Stomach (tissue), 9 donors: Measurements from ENCODE around the gene PCDH9. TPM values are rescaled to one million over a fixed set of nuclear protein-coding genes. Genes with fewer than 3 reads are reported as not detected.

Experiments used
- DNase-seq, 2 donors: peaks; one replicate each; pipeline versions ENCODE4 v3.0.0 to v3.0.0-alpha.2; 2013 to 2019
- H3K27ac ChIP-seq, 5 donors: fragments of 200-600 bp in 4 of 5; sonication (generic) in 4 of 5; one replicate each; pipeline ENCODE4 v1.5.1; 2013 to 2019; ENCODE audit warnings: mild to moderate bottlenecking in 1 of 5, moderate library complexity in 1 of 5
- H3K27me3 ChIP-seq, 3 donors: fragments of 200-600 bp; sonication (generic); one replicate each; pipeline ENCODE4 v1.5.1; 2017 to 2019; ENCODE audit warnings: mixed run types in 1 of 3
- H3K36me3 ChIP-seq, 4 donors: fragments of 200-600 bp; sonication (generic); 1 replicate in 3 of 4; 2 replicates in 1 of 4; pipeline ENCODE4 v1.5.1; 2016 to 2019
- H3K4me1 ChIP-seq, 4 donors: fragments of 200-600 bp; sonication (generic); one replicate each; pipeline ENCODE4 v1.5.1; 2016 to 2019
- H3K4me3 ChIP-seq, 4 donors: fragments of 200-600 bp; sonication (generic) in 3 of 4; one replicate each; pipeline ENCODE4 v1.5.1; 2016 to 2019; ENCODE audit warnings: mild to moderate bottlenecking in 1 of 4
- H3K9me3 ChIP-seq, 4 donors: fragments of 200-600 bp; sonication (generic); one replicate each; pipeline ENCODE4 v1.5.1; 2016 to 2019
- CTCF ChIP-seq, 7 experiments: fragments of 450-650 bp in 4 of 7; fragments of 200-600 bp in 3 of 7; sonication (generic) in 3 of 7; IDR thresholded peaks; one replicate each; pipeline ENCODE4 v1.5.1; 2016 to 2019; ENCODE audit warnings: antibody characterized with exemption in 7 of 7, control low read depth in 2 of 7, mild to moderate bottlenecking in 1 of 7
- EP300 ChIP-seq: sonication (generic); formaldehyde crosslinking; IDR thresholded peaks from one replicate; pipeline ENCODE4 v1.6.1; 2017; ENCODE audit warnings: antibody characterized with exemption
- POLR2A ChIP-seq, 4 donors: fragments of 450-650 bp; IDR thresholded peaks; one replicate each; pipeline ENCODE4 v1.6.1; 2016; ENCODE audit warnings: antibody characterized with exemption in 4 of 4, control low read depth in 2 of 4, mild to moderate bottlenecking in 1 of 4, moderate library complexity in 1 of 4
- POLR2AphosphoS5 ChIP-seq, 3 donors: sonication (generic); formaldehyde crosslinking; IDR thresholded peaks; one replicate each; pipeline ENCODE4 v1.6.1; 2016; ENCODE audit warnings: antibody characterized with exemption in 3 of 3
- WGBS, 5 donors: extraction: QIAGEN DNeasy Blood & Tissue Kit in 3 of 5; methylation state at CpG; one replicate each; pipeline versions ENCODE4 v1.1.5 to v1.1.7; 2013 to 2018; 5-methylcytosine and 5-hydroxymethylcytosine counted together
- intact Hi-C: fragments of 100-400 bp; cut with DNase I; formaldehyde crosslinking; loops from one replicate; pipeline ENCODE4 v1.15.1; 2023; ENCODE audit warnings: low total_unique reads
- polyA plus RNA-seq, 3 donors: library from polyadenylated mRNA; stranded (reverse); fragments of 200-250 nt; gene quantifications; one replicate each; pipeline ENCODE4 v1.2.3, GENCODE V29; 2013
- total RNA-seq, 5 donors: library from RNA; depleted of rRNA; stranded (reverse); fragments of >200 nt; gene quantifications; one replicate each; pipeline versions ENCODE4 v1.1.0 to v1.2.3, GENCODE V29; 2014 to 2016
- donor health status: healthy with polysubstance abuse.
- donor health status: Bipolar disorder and iron deficiency.
- donor health status: healthy.

The PCDH9 gene
- total and polyA plus RNA-seq, 8 donors, result 0.40 to 36.2 (median 3.7) TPM

GRCh38 chr13:66639044-66639443, 591.1 kb downstream of the PCDH9 start:
- Histone ChIP-seq H3K4me3 (no peak overlapping the region), H3K27ac (no peak overlapping the region), H3K4me1 (no peaks in the 10 kb centered on the region), H3K9me3 (no peaks in the 10 kb centered on the region), H3K27me3 (no peaks in the 10 kb centered on the region), H3K36me3 (no peaks in the 10 kb centered on the region)
- no peak for TF ChIP-seq CTCF (IDR thresholded peaks at IDR 0.05)
- no peak for TF ChIP-seq POLR2A (IDR thresholded peaks at IDR 0.05)
- no peak for TF ChIP-seq POLR2AphosphoS5 (IDR thresholded peaks at IDR 0.05)
- TF ChIP-seq EP300, result no peak
- DNase-seq, result no peak
- intact Hi-C loops, result no loop called here
- WGBS, 5 donors, result 86 to 95% (median 88%) methylated on average over 1 of the region's 1 CpG

- Histone ChIP-seq H3K4me3 (no peak overlapping the region), H3K36me3 (no peaks in the 10 kb centered on the region), H3K9me3 (no peaks in the 10 kb centered on the region), H3K4me1 (no peaks in the 10 kb centered on the region), H3K27me3 (no peaks in the 10 kb centered on the region), H3K27ac (no peak overlapping the region)
- intact Hi-C loops, result no loop called here
- no peak for DNase-seq
- WGBS, 5 donors, result 67 to 96% (median 79%) methylated on average over 1 of the region's 1 CpG
- TF ChIP-seq CTCF (IDR thresholded peaks at IDR 0.05) (no peak), POLR2AphosphoS5 (IDR thresholded peaks at IDR 0.05) (no peak), EP300 (no peak), POLR2A (IDR thresholded peaks at IDR 0.05) (no peak)
Measured at GRCh38 chr13:66635526-66635925, 594.6 kb downstream of the PCDH9 start.

GRCh38 chr13:66634384-66634783, 595.8 kb downstream of the PCDH9 start:
- Histone ChIP-seq H3K4me3 (no peak overlapping the region), H3K9me3 (no peaks in the 10 kb centered on the region), H3K27me3 (no peaks in the 10 kb centered on the region), H3K36me3 (no peaks in the 10 kb centered on the region), H3K4me1 (no peaks in the 10 kb centered on the region), H3K27ac (no peak overlapping the region)
- TF ChIP-seq POLR2A (IDR thresholded peaks at IDR 0.05) (no peak), CTCF (IDR thresholded peaks at IDR 0.05) (no peak), EP300 (no peak), POLR2AphosphoS5 (IDR thresholded peaks at IDR 0.05) (no peak)
- intact Hi-C loops, result no loop called here
- DNase-seq, result no peak

- Histone ChIP-seq H3K4me1 (peaks cover 0 to 5% (median 0%) of the 10 kb centered on the region in 4 donors), H3K36me3 (no peaks in the 10 kb centered on the region), H3K27me3 (no peaks in the 10 kb centered on the region), H3K27ac (no peak overlapping the region), H3K9me3 (no peaks in the 10 kb centered on the region), H3K4me3 (no peak overlapping the region)
- DNase-seq, result no peak
- intact Hi-C loops, result no loop called here
- TF ChIP-seq POLR2A (IDR thresholded peaks at IDR 0.05) (no peak), CTCF (IDR thresholded peaks at IDR 0.05) (no peak), EP300 (no peak), POLR2AphosphoS5 (IDR thresholded peaks at IDR 0.05) (no peak)
- WGBS, 5 donors, result 52 to 58% (median 57%) methylated on average over 4 of the region's 4 CpGs
Measured at GRCh38 chr13:66627512-66627911, 602.6 kb downstream of the PCDH9 start.
